Measurements from ENCODE around the gene DCBLD1.
"Not testable (repeated sequence)": the region's sequence is repeated elsewhere in the genome, so short reads cannot be mapped to it uniquely, and the experiment has no call there.

GRCh38 chr6:117468527-117468926 is 13.9 kb upstream of the DCBLD1 start:
- not testable (repeated sequence) for TF ChIP-seq CTCF (conservative IDR thresholded peaks at IDR 0.05; ENCODE audit: low read length); EZH2phosphoT487 (IDR thresholded peaks at IDR 0.05; ENCODE audit: borderline replicate concordance, low read depth, low read length)
